Limb (tissue), 2 donors: ENCODE data around the gene EPS8L2.

Source experiments
- DNase-seq, 2 donors: peaks; one replicate each; pipeline ENCODE4 v3.0.0-alpha.2; 2016; ENCODE audit errors: extremely low spot score in 2 of 2

EPS8L2 gene

DNA sequence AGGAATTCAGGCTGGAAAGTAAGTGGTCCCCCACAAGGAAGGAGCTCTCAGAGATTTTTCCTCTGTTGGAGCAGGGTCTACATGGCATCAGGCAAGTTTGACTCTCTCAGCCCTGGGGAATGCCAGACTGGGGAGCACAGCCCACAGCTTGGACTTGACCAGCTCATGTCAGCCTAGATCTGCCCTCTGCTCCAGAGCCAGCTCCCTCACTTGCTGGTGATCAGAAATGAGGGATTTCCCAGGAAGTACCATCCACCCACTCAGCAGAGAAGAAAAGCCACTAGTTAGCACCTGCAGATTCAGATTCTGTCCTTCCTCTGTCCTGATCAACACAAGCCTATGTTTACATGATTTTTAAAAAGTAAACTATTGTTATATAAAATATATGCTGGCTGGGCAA is 54.2 kb downstream of the EPS8L2 start:
- DNase-seq: no peak

DNA sequence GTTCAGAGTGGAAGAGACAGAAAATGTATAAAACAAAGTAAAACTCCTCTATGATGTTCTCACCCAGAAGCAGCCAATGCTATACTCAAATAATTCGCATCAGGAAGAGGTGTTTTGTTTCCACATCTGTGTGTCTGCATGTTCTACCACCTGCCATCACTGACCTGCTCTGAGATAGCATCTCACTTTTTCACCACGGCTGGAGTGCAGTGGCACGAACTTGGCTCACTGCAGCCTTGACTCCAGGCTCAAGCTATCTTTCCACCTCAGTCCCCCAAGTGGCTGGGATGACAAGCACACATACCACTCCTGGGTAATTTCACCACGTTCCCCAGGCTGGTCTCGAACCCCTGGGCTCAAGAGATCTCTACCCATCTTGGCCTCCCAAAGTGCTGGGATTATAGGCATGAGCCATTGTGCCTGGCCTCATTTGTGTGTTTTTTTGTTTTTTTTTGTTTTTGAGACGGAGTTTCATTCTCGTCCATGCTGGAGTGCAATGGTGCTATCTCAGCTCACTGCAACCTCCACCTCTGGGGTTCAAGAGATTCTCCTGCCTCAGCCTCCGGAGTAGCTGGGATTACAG is 55.6 kb downstream of the EPS8L2 start:
- no peak for DNase-seq

DNA sequence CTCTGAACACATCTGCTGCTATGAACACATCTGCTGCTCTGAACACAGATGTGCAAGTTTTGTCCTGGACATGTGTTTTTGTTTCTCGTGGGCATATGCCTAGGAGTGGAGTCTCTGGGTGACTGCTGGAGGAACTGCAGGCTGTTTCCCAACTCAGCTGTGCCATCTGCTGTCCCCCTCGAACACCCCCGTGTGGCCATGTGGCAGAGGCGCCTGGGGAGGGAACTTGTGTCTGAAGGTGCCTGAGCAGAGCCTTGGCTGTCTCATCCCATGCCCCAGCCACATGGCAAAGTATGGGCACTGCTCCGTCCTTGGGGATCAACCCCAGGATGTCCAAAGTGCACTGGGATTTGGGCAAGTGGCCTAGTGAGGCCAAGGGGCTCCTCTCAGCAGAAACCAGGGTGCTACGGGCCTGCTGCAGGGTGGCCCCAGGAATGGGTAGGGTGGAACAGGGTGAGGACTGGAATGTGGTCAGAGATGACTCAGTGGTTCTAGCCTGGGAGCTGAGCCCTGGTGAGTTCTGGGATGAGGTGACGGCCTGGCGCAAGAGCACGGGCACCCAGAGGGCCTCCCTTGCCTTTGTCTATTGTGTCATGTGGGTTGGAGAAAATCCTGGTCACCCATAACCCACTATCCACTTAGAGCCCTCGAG is 56.5 kb downstream of the EPS8L2 start:
- peak in 1 of 2 donors; percentile 13 for DNase-seq

DNA sequence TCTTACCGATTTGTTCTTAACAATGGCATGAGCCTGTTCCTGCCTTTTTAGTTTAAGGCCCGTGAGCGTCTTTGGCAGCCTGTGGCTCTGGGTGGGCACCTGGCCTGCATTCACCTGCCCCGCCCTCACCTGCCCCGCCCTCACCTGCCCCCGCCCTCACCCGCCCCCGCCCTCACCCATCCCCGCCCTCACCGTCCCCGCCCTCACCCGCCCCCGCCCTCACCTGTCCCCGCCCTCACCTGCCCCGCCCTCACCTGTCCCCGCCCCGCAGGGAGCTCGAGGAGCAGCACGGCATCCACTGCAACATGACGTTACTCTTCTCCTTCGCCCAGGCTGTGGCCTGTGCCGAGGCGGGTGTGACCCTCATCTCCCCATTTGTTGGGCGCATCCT is 57.0 kb downstream of the EPS8L2 start:
- DNase-seq: no peak

DNA sequence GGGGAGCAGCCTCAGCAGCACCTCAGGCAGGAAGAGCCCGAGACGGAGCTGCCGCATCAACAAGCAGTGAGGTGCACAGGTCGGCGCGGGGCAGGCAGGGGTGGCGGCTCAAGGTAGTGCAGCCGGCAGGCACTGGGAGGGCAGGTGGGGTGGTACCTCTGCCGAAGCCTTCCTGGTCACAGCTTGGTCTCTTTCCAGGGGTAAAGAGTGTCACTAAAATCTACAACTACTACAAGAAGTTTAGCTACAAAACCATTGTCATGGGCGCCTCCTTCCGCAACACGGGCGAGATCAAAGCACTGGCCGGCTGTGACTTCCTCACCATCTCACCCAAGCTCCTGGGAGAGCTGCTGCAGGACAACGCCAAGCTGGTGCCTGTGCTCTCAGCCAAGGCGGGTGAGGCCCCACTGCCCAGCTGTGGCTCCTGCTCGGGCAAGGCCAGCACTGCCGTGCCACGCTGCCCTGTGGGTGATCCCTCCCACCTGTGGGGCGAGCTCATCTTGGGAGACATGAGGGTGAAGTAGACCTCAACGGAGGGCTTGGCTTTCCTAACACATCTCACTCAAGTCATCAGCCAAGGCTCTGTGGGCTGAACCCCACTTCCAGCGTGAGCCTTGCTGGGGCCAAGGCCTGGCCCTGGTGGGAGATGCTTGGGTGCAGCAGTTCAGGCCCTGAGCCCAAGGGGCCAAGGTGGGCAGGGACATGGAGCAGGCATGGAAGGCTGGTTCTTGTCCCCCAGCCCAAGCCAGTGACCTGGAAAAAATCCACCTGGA is 57.7 kb downstream of the EPS8L2 start:
- DNase-seq: no peak

DNA sequence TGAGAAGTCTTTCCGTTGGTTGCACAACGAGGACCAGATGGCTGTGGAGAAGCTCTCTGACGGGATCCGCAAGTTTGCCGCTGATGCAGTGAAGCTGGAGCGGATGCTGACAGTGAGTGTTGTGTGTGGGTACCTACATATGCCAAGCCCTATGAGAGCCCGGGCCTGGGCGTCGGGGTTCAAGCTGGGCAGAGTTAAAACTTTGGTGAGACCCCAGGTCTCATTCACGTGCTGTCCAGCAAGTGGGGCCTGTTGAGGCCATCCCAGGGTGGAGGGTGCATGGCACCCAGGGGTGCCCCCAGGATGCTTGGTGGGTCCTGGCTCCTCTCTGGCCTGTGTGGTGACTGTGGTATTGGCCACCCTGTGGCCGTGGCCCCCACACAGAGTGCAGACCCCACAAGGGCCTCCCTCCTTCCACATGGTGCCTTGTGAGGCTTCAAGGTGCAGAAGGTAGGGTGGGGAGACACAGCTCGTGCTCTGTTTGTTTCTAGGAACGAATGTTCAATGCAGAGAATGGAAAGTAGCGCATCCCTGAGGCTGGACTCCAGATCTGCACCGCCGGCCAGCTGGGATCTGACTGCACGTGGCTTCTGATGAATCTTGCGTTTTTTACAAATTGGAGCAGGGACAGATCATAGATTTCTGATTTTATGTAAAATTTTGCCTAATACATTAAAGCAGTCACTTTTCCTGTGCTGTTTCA is 58.4 kb downstream of the EPS8L2 start:
- DNase-seq: no peak

DNA sequence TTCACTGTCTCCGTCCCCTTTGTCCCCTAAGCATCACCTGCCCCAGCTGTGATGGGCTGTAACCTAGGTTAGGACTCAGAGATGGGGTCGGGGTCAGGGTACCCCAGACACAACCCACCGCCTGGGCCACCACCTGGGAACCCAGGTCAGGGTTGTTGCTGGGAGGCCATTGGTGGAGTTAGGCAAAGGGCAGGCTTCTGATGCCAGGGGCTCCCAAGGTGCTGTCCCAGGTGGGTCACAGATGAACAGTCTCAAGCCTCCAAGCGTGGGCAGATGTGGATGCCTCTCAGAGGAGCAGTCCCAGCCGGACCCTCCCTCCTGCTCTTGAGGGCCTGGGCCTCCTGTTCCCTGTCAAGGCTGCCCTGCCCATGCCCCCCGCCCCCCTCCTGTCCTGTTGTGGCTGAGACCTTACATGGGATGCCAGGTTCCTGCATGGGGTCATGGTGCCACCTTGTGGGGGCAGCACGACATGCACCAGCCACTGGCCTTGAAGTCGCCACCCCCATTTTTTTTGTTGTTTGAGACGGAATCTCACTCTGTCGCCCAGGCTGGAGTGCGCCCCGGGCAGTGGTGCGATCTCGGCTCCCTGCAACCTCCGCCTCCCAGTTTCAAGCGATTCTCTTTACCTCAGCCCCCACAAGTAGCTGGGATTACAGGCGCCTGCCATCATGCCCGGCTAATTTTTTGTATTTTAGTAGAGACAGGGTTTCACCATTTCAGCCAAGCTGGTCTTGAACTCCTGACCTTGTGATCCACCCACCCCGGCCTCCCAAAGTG is 59.2 kb downstream of the EPS8L2 start:
- DNase-seq: peak in 1 of 2 donors; percentile 67

DNA sequence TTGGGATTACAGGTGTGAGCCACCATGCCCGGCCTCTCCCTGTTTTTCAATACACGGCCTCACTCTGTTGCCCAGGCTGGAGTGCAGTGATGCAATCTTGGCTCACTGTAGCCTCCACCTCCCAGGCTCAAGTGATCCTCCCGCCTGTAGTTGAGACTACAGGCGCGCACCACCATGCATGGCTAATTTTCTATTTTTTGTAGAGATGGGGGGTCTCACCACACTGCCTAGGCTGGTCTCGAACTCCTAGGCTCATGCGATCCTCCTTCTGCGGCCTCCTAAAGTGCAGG is 59.7 kb downstream of the EPS8L2 start:
- DNase-seq: no peak

DNA sequence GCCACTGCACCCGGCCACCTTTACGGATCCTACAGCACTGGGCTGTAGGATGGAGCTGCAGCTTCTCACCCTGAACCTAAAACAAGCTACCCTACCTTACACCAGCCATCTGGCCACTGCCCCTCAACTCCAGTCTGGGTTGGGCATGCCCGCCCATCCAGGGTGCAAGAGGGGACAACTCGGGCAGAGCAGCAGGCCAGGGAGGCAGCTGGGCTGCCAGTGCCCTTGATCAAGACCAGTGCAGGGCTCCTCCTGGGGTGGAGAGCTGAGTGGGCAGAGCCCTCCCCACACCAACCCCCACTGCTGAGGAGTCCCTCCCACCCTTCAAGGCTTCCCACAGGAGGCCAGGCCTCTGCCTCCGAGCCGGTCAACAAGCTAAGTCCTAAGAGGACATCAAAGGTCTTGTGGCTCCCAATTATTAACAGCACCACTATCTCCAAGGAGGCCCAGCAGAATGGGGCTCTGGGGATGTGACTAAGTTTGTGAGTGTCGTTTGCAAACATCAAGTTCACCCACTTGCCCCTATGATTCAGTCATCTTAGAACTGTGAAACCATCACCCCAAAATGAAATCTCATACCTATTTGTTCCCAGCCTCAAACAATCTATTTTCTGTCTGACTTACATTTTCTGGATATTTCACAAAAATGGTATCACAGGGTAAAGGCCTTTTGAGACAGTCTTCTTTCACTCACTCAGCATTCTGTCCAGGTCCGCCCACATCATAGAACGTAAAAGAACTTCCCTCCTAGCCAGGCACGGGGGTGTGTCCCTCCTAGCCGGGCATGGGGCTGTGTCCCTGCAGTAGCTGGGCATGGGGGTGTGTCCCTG is 60.3 kb downstream of the EPS8L2 start:
- DNase-seq: no peak

DNA sequence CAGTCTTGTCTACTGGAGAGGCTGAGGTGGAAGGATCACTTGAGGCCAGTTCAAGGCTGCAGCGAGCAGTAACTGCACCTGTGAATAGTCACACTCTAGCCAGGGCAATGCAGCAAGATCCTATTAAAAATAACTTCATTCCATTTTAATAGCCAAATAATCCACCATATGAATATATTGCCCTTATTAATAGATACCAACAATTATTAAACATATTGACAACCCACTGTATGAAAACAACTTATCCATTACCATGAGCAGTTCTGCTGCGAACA is 60.8 kb downstream of the EPS8L2 start:
- no peak for DNase-seq

DNA sequence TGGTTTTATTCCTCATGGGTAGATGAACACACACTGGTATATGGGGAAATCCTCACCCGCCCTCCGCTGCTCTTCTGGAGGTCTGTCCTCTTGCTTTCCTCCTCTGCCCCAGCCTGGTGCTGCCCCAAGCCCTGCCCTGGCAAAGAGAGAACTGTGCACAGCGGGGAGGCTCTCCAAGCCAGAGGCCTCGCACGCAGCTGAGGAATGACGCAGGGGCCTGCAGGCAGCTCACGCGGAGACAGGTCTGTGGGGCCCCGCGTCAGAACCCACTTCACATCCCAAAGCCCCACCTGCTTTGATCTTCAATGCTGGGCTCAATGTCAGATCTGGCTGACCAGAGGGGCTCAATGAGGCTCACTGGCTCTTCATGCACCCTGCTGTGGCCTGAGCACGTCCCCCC is 61.2 kb downstream of the EPS8L2 start:
- DNase-seq: no peak

DNA sequence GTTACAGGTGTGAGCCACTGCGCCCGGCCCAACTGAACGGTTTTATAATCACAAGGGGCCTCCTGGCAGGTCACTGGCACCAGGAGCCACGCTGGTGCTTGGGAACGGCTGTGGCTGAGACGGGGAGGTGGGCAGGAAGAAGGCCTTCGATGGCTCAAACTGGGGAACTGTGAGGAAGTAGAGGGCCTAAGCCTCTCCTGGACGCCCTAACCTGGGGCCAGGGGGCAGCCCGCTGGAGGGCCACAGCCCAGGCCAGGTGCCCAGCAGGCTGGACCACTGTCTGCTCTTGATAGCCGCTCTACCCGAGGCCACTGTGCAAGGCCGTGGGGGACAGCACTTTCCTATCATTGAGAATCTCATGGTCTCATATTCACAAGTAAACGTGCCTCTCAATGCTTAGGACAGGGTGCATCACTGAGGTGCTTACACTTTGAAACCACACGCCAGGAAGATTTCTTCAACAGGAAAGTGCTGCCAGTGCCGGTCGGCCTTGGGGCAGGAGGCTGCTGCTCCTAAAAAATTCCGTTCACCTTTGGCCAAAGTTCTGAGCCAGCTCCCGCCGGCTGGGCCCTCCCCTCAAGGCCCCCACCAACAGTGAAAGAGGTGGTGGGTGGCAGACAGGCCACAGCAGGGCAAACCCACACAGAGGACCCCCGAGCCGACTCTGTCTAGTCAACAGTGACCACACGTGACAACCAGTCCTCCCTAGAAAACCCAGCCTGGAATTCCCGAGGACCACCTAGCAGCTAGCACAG is 64.0 kb downstream of the EPS8L2 start:
- DNase-seq: no peak

DNA sequence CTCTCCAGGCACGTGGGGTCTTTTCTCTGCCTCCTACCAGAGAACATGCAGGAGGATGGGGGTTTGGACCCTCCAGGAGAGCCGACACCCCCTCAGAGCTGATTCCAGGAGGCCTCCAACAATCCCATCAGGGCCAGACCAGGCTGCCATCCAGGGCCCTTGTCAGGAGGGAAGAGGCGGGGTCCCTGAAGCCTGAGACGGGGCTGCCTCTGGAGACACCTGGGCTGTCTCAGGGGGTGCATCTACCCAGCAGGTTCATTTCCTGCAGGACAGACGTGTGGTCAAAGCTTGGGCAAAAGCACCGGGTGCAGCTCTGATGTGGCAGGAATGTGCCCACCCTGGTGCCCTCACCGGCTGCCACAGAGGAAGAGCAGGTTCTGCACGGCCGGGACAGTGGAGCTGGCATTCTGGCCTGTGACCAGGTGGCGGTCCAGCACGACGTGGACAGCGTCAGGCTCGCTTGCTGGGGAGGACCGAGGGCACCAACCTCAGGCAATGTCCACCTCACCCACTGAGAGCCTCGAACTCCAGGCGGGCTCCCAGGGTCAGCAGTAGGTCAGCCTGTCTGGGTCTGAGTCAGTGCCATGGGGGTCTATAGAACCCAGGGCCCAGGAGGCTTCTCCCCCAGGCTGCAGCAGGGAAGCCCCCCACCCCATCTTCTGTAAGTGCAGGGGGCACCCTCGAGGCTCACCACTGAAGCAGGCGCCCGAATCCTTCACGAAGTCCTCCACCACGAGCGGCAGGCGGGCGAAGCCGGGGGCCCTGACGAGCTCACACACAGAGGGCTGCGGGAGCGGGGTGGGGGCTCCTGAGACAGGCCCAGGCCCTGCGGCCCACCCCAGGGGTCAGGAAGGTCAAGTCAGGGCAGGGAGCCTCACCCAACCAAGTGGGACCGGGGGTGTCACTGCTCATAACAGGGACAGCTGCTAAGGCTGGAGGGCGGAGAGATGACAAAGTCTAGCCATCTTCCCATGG is 64.9 kb downstream of the EPS8L2 start:
- no peak for DNase-seq

DNA sequence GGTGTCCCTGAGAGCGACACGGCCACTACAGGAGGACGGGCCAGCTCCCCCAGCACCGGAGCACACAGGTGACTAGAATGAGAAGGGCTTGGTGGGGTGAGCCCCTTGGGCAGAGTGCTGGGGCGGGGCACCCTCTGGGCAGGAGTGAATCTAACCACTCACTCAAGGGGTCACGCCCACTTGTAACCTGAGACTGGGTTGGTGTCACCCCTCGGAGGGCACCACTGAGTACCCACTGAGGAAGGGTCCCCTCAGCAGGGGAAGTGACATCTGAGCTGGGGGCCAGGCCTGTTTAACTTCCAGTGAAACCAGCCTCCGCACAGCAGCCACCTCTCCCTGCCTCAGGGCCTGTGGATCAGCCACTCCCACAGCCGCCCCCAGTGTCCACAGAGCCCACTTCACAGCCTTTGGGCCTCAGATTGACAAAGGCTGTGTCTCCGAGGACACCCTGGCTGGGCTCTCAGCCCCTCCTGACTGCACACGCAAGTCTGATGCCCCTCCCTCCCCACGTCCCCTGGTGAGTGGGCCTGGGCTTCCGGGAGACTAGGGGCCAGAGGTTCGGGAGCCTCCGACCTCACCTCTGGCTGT is 65.7 kb downstream of the EPS8L2 start:
- DNase-seq: no peak

DNA sequence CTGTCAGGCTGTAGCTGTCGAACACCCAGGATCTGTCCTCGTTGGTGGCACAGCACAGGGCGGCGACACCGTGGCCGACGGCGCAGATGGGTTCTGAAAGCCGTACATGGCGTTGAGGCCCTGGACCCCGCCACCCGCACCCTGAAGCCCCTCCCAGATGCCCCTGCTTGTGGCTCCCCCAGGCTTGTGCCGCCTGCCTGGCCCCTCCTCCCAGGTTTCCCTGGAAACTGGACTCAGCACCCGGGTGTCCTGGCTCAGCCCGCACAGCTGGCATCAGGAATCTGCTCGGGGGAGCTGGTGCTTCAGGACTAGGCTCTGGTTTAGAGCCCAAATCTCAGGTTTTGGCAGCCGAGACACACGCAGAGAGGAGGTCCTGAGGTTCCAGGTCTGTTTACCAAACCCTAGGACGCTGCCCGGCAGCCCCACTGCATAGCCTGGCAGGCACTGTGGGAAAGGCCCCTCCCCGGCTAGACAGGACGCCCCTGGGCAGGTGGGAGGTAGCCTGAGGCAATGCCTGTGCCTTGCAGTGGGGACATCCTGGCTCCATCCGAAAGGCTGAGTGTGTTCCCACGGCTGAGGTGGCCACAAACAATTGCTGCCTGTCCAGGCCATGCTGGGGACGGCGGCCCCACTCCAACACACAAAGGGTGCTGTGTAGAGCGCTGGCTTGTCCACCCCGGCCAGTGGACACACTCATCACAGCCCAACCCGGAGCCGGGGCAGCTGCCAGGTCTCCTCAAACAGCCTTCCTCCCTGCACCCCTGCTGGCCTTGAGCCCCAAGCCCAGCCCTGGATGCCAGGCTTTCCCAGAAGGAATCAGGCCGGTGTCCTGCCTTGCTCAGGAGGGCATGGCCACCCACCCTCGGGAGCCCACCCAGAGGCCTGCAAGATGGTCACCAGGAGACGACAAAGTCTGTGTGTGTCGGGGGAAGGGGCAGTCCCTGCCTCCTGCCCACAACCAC is 66.7 kb downstream of the EPS8L2 start:
- no peak for DNase-seq

DNA sequence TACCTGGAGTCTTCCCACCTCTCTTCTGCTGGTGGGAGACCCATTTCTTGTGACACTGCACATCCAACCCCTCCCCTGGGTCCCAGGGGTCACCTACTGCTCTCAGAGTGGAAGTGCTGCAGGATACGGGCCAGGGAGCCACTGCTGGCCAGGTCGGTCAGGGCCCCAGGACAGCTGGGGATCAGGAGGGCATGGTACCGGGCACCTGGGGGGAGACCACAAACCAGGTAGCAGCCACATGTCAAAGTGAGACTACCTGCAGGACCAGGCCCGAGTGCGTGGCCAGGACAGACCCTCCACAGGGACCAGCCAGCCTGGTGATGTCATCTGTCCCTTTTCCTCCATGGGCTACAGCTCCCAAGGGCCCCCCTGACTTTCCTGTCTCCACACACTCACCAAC is 67.4 kb downstream of the EPS8L2 start:
- DNase-seq: no peak

DNA sequence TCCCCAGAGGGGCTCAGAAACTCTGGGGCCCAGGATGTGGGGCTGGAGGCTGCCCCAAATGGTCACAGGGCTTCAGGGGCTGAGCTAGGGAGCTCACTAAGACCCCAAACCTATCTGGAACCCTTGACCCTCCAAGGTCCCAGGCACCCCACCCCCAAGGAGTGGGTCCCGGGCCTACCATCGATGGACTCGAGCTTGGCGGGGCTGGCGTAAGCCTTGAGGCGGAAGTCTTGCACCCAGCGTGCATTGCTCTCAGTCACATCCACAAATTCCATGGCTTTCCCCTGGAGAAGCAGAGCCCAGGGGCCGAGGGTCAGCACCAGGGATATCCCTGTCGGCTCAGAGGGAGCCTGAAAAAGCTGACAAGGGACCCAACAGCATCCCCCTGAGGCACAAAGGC is 67.8 kb downstream of the EPS8L2 start:
- DNase-seq: no peak
